ENCODE results near the gene NEU1.
"Not testable (repeated sequence)": the region's sequence is repeated elsewhere in the genome, so short reads cannot be mapped to it uniquely, and the experiment has no call there.

NEU1 gene

GRCh38 chr6:31838968-31839367, 23.7 kb downstream of the NEU1 start:
- no peaks in the 10 kb centered on the region for H3K27me3 ChIP-seq (ENCODE audit: control insufficient read depth in 1 of 2, insufficient read depth in 1 of 2, low read length in 2 of 2)
- WGBS: 100% methylated on average over 3 of the region's 3 CpGs
- H4K8ac ChIP-seq (ENCODE audit: low read length): no peak overlapping the region
- H3K4me2 ChIP-seq (ENCODE audit: low read length, poor library complexity, severe bottlenecking): peak overlapping the region; percentile 63
- no peak overlapping the region for H2BK5ac ChIP-seq (ENCODE audit: low read depth, low read length, poor library complexity, severe bottlenecking)
- H3K9ac ChIP-seq (ENCODE audit: low read length): no peak overlapping the region
- no peak overlapping the region for H2BK12ac ChIP-seq (ENCODE audit: low read length in 2 of 2)
- no peak overlapping the region for H3K4me3 ChIP-seq (ENCODE audit: insufficient read depth in 1 of 2, low read depth in 1 of 2, low read length in 2 of 2)
- H2AK5ac ChIP-seq (ENCODE audit: low read length, severe bottlenecking): no peak overlapping the region
- H2AFZ ChIP-seq (ENCODE audit: low read depth, low read length): no peak overlapping the region
- no peak overlapping the region for H2BK120ac ChIP-seq (ENCODE audit: low read depth, low read length)
- no peak overlapping the region for H3K23ac ChIP-seq (ENCODE audit: low read length in 2 of 2)
- no peak overlapping the region for H2BK15ac ChIP-seq (ENCODE audit: low read depth, poor library complexity, severe bottlenecking)
- H3K14ac ChIP-seq (ENCODE audit: low read length in 2 of 2): no peak overlapping the region
- no peak overlapping the region for H3K18ac ChIP-seq (ENCODE audit: low read depth in 1 of 2, low read length in 2 of 2)
- H3K79me1 ChIP-seq (replicated peaks; ENCODE audit: low read length, poor library complexity, severe bottlenecking): peaks cover 6% of the 10 kb centered on the region
- no peak overlapping the region for H4K91ac ChIP-seq (ENCODE audit: low read length)
- no peaks in the 10 kb centered on the region for H3K9me3 ChIP-seq (ENCODE audit: control insufficient read depth, low read length)
- peaks cover 18% of the 10 kb centered on the region for H3K4me1 ChIP-seq (ENCODE audit: control insufficient read depth, insufficient read depth, low read depth, low read length)
- no peak overlapping the region for H3K27ac ChIP-seq (ENCODE audit: low read length, poor library complexity, severe bottlenecking)
- peaks cover 51 to 57% of the 10 kb centered on the region in 2 experiments for H3K36me3 ChIP-seq (ENCODE audit: control insufficient read depth in 1 of 2, insufficient read depth in 2 of 2, low read depth in 1 of 2, low read length in 2 of 2)
- H3K4ac ChIP-seq (ENCODE audit: low read depth in 1 of 2, low read length in 2 of 2): no peak overlapping the region
- no peak for DNase-seq

- not testable (repeated sequence) for H3K18ac ChIP-seq (ENCODE audit: low read depth in 1 of 2, low read length in 2 of 2); H2AK5ac ChIP-seq (ENCODE audit: low read length, severe bottlenecking); H2BK12ac ChIP-seq (ENCODE audit: low read length in 2 of 2); H2AFZ ChIP-seq (ENCODE audit: low read depth, low read length); H2BK5ac ChIP-seq (ENCODE audit: low read depth, low read length, poor library complexity, severe bottlenecking); H2BK120ac ChIP-seq (ENCODE audit: low read depth, low read length); H2BK15ac ChIP-seq (ENCODE audit: low read depth, poor library complexity, severe bottlenecking); H4K8ac ChIP-seq (ENCODE audit: low read length); H3K79me1 ChIP-seq (replicated peaks; ENCODE audit: low read length, poor library complexity, severe bottlenecking); H3K23ac ChIP-seq (ENCODE audit: low read length in 2 of 2); H3K14ac ChIP-seq (ENCODE audit: low read length in 2 of 2); H4K91ac ChIP-seq (ENCODE audit: low read length); H3K27ac ChIP-seq (ENCODE audit: low read length, poor library complexity, severe bottlenecking); H3K4ac ChIP-seq (ENCODE audit: low read depth in 1 of 2, low read length in 2 of 2); H3K27me3 ChIP-seq (ENCODE audit: control insufficient read depth in 1 of 2, insufficient read depth in 1 of 2, low read length in 2 of 2); DNase-seq; H3K9me3 ChIP-seq (ENCODE audit: control insufficient read depth, low read length)
- H3K36me3 ChIP-seq (ENCODE audit: control insufficient read depth in 1 of 2, insufficient read depth in 2 of 2, low read depth in 1 of 2, low read length in 2 of 2): peaks cover 51 to 56% of the 10 kb centered on the region in 2 experiments
- peak overlapping the region; percentile 30 to 100 for H3K4me3 ChIP-seq (ENCODE audit: insufficient read depth in 1 of 2, low read depth in 1 of 2, low read length in 2 of 2)
- peaks cover 18% of the 10 kb centered on the region for H3K4me1 ChIP-seq (ENCODE audit: control insufficient read depth, insufficient read depth, low read depth, low read length)
- peak overlapping the region; percentile 98 for H3K4me2 ChIP-seq (ENCODE audit: low read length, poor library complexity, severe bottlenecking)
- 89% methylated on average over 9 of the region's 9 CpGs for WGBS
- H3K9ac ChIP-seq (ENCODE audit: low read length): peak overlapping the region; percentile 98
These were observed 24.5 kb downstream of the NEU1 start for GRCh38 chr6:31838114-31838553.

GRCh38 chr6:31837369-31838113, 25.1 kb downstream of the NEU1 start:
- Histone ChIP-seq H3K36me3 (ENCODE audit: control insufficient read depth in 1 of 2, insufficient read depth in 2 of 2, low read depth in 1 of 2, low read length in 2 of 2) (peaks cover 51% of the 10 kb centered on the region in 2 experiments), H3K18ac (ENCODE audit: low read depth in 1 of 2, low read length in 2 of 2) (no peak overlapping the region), H2AK5ac (ENCODE audit: low read length, severe bottlenecking) (no peak overlapping the region), H3K4me3 (ENCODE audit: insufficient read depth in 1 of 2, low read depth in 1 of 2, low read length in 2 of 2) (peak overlapping the region; percentile 30 to 100), H3K27me3 (ENCODE audit: control insufficient read depth in 1 of 2, insufficient read depth in 1 of 2, low read length in 2 of 2) (no peaks in the 10 kb centered on the region), H2BK12ac (ENCODE audit: low read length in 2 of 2) (no peak overlapping the region), H2AFZ (ENCODE audit: low read depth, low read length) (no peak overlapping the region), H4K91ac (ENCODE audit: low read length) (no peak overlapping the region), H4K8ac (ENCODE audit: low read length) (no peak overlapping the region), H3K14ac (ENCODE audit: low read length in 2 of 2) (peak overlapping the region in 1 of 2 experiments; percentile 48), H3K23ac (ENCODE audit: low read length in 2 of 2) (no peak overlapping the region), H3K4me2 (ENCODE audit: low read length, poor library complexity, severe bottlenecking) (peak overlapping the region; percentile 98), H3K79me1 (replicated peaks; ENCODE audit: low read length, poor library complexity, severe bottlenecking) (peaks cover 9% of the 10 kb centered on the region), H3K9me3 (ENCODE audit: control insufficient read depth, low read length) (no peaks in the 10 kb centered on the region), H3K27ac (ENCODE audit: low read length, poor library complexity, severe bottlenecking) (no peak overlapping the region), H2BK15ac (ENCODE audit: low read depth, poor library complexity, severe bottlenecking) (no peak overlapping the region), H2BK5ac (ENCODE audit: low read depth, low read length, poor library complexity, severe bottlenecking) (no peak overlapping the region), H3K9ac (ENCODE audit: low read length) (peak overlapping the region; percentile 98), H2BK120ac (ENCODE audit: low read depth, low read length) (no peak overlapping the region), H3K4ac (ENCODE audit: low read depth in 1 of 2, low read length in 2 of 2) (no peak overlapping the region), H3K4me1 (ENCODE audit: control insufficient read depth, insufficient read depth, low read depth, low read length) (peaks cover 18% of the 10 kb centered on the region)
- WGBS: no CpG with 5 or more reads among the region's 1 CpG
- no peak for DNase-seq

GRCh38 chr6:31836474-31837368, 25.9 kb downstream of the NEU1 start:
- H3K4me3 ChIP-seq (ENCODE audit: insufficient read depth in 1 of 2, low read depth in 1 of 2, low read length in 2 of 2): peak overlapping the region; percentile 51 to 100
- H3K27ac ChIP-seq (ENCODE audit: low read length, poor library complexity, severe bottlenecking): peak overlapping the region; percentile 30
- no peak overlapping the region for H2AK5ac ChIP-seq (ENCODE audit: low read length, severe bottlenecking)
- WGBS: 13% methylated on average over 10 of the region's 12 CpGs
- peak; percentile 68 for DNase-seq
- peak overlapping the region; percentile 98 for H3K9ac ChIP-seq (ENCODE audit: low read length)
- H2AFZ ChIP-seq (ENCODE audit: low read depth, low read length): no peak overlapping the region
- peak overlapping the region; percentile 98 for H3K4me2 ChIP-seq (ENCODE audit: low read length, poor library complexity, severe bottlenecking)
- no peak overlapping the region for H3K4ac ChIP-seq (ENCODE audit: low read depth in 1 of 2, low read length in 2 of 2)
- no peak overlapping the region for H4K91ac ChIP-seq (ENCODE audit: low read length)
- peaks cover 44 to 51% of the 10 kb centered on the region in 2 experiments for H3K36me3 ChIP-seq (ENCODE audit: control insufficient read depth in 1 of 2, insufficient read depth in 2 of 2, low read depth in 1 of 2, low read length in 2 of 2)
- no peak overlapping the region for H2BK15ac ChIP-seq (ENCODE audit: low read depth, poor library complexity, severe bottlenecking)
- no peak overlapping the region for H3K23ac ChIP-seq (ENCODE audit: low read length in 2 of 2)
- H3K14ac ChIP-seq (ENCODE audit: low read length in 2 of 2): peak overlapping the region in 1 of 2 experiments; percentile 48
- H2BK120ac ChIP-seq (ENCODE audit: low read depth, low read length): no peak overlapping the region
- peaks cover 9% of the 10 kb centered on the region for H3K79me1 ChIP-seq (replicated peaks; ENCODE audit: low read length, poor library complexity, severe bottlenecking)
- no peak overlapping the region for H4K8ac ChIP-seq (ENCODE audit: low read length)
- H3K9me3 ChIP-seq (ENCODE audit: control insufficient read depth, low read length): no peaks in the 10 kb centered on the region
- peak overlapping the region in 1 of 2 experiments; percentile 11 for H3K18ac ChIP-seq (ENCODE audit: low read depth in 1 of 2, low read length in 2 of 2)
- H3K27me3 ChIP-seq (ENCODE audit: control insufficient read depth in 1 of 2, insufficient read depth in 1 of 2, low read length in 2 of 2): no peaks in the 10 kb centered on the region
- peaks cover 18% of the 10 kb centered on the region for H3K4me1 ChIP-seq (ENCODE audit: control insufficient read depth, insufficient read depth, low read depth, low read length)
- no peak overlapping the region for H2BK12ac ChIP-seq (ENCODE audit: low read length in 2 of 2)
- H2BK5ac ChIP-seq (ENCODE audit: low read depth, low read length, poor library complexity, severe bottlenecking): no peak overlapping the region
